Neural cell (in vitro differentiated cells): ENCODE results near the gene TMPRSS2.

Source experiments
- CTCF ChIP-seq: fragments of 450-650 bp; IDR thresholded peaks from 2 replicates; pipeline ENCODE4 v1.5.1; 2014; ENCODE audit warnings: antibody characterized with exemption, mild to moderate bottlenecking, moderate library complexity; ENCODE audit not compliant: poor library complexity, severe bottlenecking
- EP300 ChIP-seq: fragments of 450-650 bp; conservative IDR thresholded peaks from 2 replicates; pipeline ENCODE4 v1.6.1; 2014; ENCODE audit warnings: antibody characterized with exemption, mild to moderate bottlenecking, moderate library complexity; ENCODE audit not compliant: poor library complexity, severe bottlenecking
- EZH2 ChIP-seq: fragments of 200-600, 300-800 bp; shearing (Covaris generic), sonication (generic); IDR thresholded peaks from 2 replicates; pipeline ENCODE4 v1.6.1; 2014; ENCODE audit warnings: antibody characterized with exemption, low read length, borderline replicate concordance, mild to moderate bottlenecking; ENCODE audit not compliant: insufficient read depth, poor library complexity, severe bottlenecking
- POLR2AphosphoS5 ChIP-seq: IDR thresholded peaks from 2 replicates; pipeline ENCODE4 v1.6.1; 2012
- SMC3 ChIP-seq: fragments of 450-650 bp; conservative IDR thresholded peaks from 2 replicates; pipeline ENCODE4 v1.6.1; 2014; ENCODE audit warnings: antibody characterized with exemption, mild to moderate bottlenecking, moderate library complexity; ENCODE audit not compliant: poor library complexity

GRCh38 chr21:41445465-41445862, 62.5 kb downstream of the TMPRSS2 start:
- TF ChIP-seq EP300: no peak
- TF ChIP-seq EZH2: no peak
- no peak for TF ChIP-seq CTCF
- TF ChIP-seq POLR2AphosphoS5: no peak
- TF ChIP-seq SMC3: no peak
